ENCODE data around the gene MRPL40.

- TF ChIP-seq CTCF (IDR thresholded peaks at IDR 0.05), result no peak
- no peak for TF ChIP-seq POLR2A (IDR thresholded peaks at IDR 0.05)
Observed at GRCh38 chr22:19405133-19405532, 27.2 kb upstream of the MRPL40 start.
